Measurements from ENCODE around the gene RAB5B. TPM values are rescaled to one million over a fixed set of nuclear protein-coding genes. Genes with fewer than 3 reads are reported as not detected.

Gene RAB5B
- total RNA-seq, 3 donors from 2014 or later (not counting 1 experiment from before 2014, with no cell fraction given): 69.4 to 80.0 (median 78.2) TPM

GRCh38 chr12:56021889-56022497, 48.1 kb downstream of the RAB5B start:
- H3K9me3 Mint-ChIP-seq: no peaks in the 10 kb centered on the region
- no peak for ATAC-seq

GRCh38 chr12:56028511-56029165, 54.8 kb downstream of the RAB5B start:
- no peaks in the 10 kb centered on the region for H3K4me1 Mint-ChIP-seq

More at GRCh38 chr12:56021889-56022497, 48.1 kb downstream of the RAB5B start:
- H3K27ac ChIP-seq (ENCODE audit: low read length): no peak overlapping the region
- peak in 1 of 2 donors; percentile 24 for DNase-seq
- H3K36me3 ChIP-seq (ENCODE audit: control insufficient read depth, insufficient read depth, low read length): no peaks in the 10 kb centered on the region
- Mint-ChIP-seq H3K27me3 (ENCODE audit: low read depth in 2 of 2) (no peaks in the 10 kb centered on the region), H3K4me3 (peak overlapping the region; percentile 53), H3K36me3 (no peaks in the 10 kb centered on the region), H3K27ac (peak overlapping the region in 1 of 2 donors; percentile 76), H3K4me1 (peaks cover 9 to 16% of the 10 kb centered on the region in 2 donors)
- 54% methylated on average over 2 of the region's 2 CpGs for WGBS (ENCODE audit: insufficient coverage)
- H3K9me3 ChIP-seq (ENCODE audit: control insufficient read depth, insufficient read depth, low read length): no peaks in the 10 kb centered on the region
- H3K27me3 ChIP-seq (ENCODE audit: control insufficient read depth, insufficient read depth, low read length): no peaks in the 10 kb centered on the region
- H3K4me3 ChIP-seq (ENCODE audit: low read length): no peak overlapping the region
- intact Hi-C loops (cut with micrococcal nuclease): no loop called here
- H3K4me1 ChIP-seq (ENCODE audit: control insufficient read depth, insufficient read depth, low read length): peaks cover 17% of the 10 kb centered on the region
- TF ChIP-seq CTCF (IDR thresholded peaks at IDR 0.05): no peak

GRCh38 chr12:56029166-56029519, 55.3 kb downstream of the RAB5B start:
- H3K27me3 Mint-ChIP-seq (ENCODE audit: low read depth in 2 of 2): no peaks in the 10 kb centered on the region
- H3K4me1 ChIP-seq (ENCODE audit: control insufficient read depth, insufficient read depth, low read length): no peaks in the 10 kb centered on the region
- no peak overlapping the region for H3K4me3 Mint-ChIP-seq
- peaks cover 6% of the 10 kb centered on the region for H3K36me3 ChIP-seq (ENCODE audit: control insufficient read depth, insufficient read depth, low read length)
- no peak overlapping the region for H3K4me3 ChIP-seq (ENCODE audit: low read length)
- DNase-seq (no peak), ATAC-seq (no peak)
- TF ChIP-seq CTCF (IDR thresholded peaks at IDR 0.05): no peak
- H3K4me1 Mint-ChIP-seq: no peaks in the 10 kb centered on the region
- H3K36me3 Mint-ChIP-seq: no peaks in the 10 kb centered on the region
- no peaks in the 10 kb centered on the region for H3K9me3 Mint-ChIP-seq
- H3K27ac ChIP-seq (ENCODE audit: low read length): no peak overlapping the region
- H3K27me3 ChIP-seq (ENCODE audit: control insufficient read depth, insufficient read depth, low read length): no peaks in the 10 kb centered on the region
- H3K27ac Mint-ChIP-seq: no peak overlapping the region
- H3K9me3 ChIP-seq (ENCODE audit: control insufficient read depth, insufficient read depth, low read length): no peaks in the 10 kb centered on the region
- intact Hi-C loops (cut with micrococcal nuclease): loop anchor here (2.0 to 5.0 kb wide), 2 partner anchors 32 to 292 kb away; partner anchors contain the start of gene SUOX

More at GRCh38 chr12:56028511-56029165, 54.8 kb downstream of the RAB5B start:
- Histone ChIP-seq H3K4me1 (ENCODE audit: control insufficient read depth, insufficient read depth, low read length) (no peaks in the 10 kb centered on the region), H3K27me3 (ENCODE audit: control insufficient read depth, insufficient read depth, low read length) (no peaks in the 10 kb centered on the region), H3K4me3 (ENCODE audit: low read length) (no peak overlapping the region), H3K27ac (ENCODE audit: low read length) (no peak overlapping the region), H3K9me3 (ENCODE audit: control insufficient read depth, insufficient read depth, low read length) (no peaks in the 10 kb centered on the region), H3K36me3 (ENCODE audit: control insufficient read depth, insufficient read depth, low read length) (peaks cover 6% of the 10 kb centered on the region)
- intact Hi-C loops (cut with micrococcal nuclease): loop anchor here (2.0 to 5.0 kb wide), 2 partner anchors 32 to 291 kb away; partner anchors contain the start of gene SUOX
- WGBS (ENCODE audit: insufficient coverage): 83% methylated on average over 4 of the region's 5 CpGs
- Mint-ChIP-seq H3K27ac (no peak overlapping the region), H3K4me3 (no peak overlapping the region), H3K9me3 (no peaks in the 10 kb centered on the region), H3K27me3 (ENCODE audit: low read depth in 2 of 2) (no peaks in the 10 kb centered on the region), H3K36me3 (no peaks in the 10 kb centered on the region)
- TF ChIP-seq CTCF (IDR thresholded peaks at IDR 0.05): no peak
- no peak for DNase-seq
- ATAC-seq: no peak

Measured in natural killer cell (primary cell).